NCI-H774 (cell line): ENCODE measurements around the gene FAM174C.

Experiments
- DNase-seq: peaks from one replicate; lab custom pipeline; 2025; lab: John Stamatoyannopoulos, UW

FAM174C gene

DNA sequence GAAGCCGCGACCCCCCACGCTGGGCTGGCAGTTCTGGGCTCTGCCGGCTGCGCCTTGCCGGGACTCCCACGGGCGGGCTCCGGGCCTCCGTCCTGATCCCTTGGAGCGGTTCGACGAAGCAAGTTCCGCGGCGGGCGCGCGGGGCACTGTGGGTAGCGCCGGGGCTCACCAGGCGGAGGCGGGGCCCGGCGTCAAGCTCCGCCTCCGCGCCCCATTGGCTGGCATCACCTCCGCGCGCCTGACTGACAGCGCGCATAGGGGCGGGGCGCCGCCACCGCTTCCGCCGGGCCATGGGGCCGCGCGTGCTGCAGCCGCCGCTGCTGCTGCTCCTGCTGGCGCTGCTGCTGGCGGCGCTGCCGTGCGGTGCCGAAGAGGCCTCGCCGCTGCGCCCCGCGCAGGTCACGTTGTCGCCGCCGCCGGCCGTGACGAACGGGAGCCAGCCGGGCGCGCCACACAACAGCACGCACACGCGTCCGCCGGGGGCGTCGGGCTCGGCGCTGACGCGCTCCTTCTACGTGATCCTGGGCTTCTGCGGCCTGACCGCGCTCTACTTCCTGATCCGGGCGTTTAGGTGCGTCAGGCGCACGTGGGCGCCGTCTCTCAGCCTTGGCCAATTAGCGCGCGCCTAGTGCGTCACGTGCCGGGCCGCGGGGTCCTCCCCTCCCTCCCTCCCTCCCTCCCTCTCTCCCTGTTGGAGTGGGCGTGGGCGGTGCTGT, at the start of gene FAM174C:
Gene FAM174C (plus strand): TSS at position 271 of the 716 bp plus-strand sequence. CDS start 20 bp downstream, at position 291.
- peak; percentile 94 for DNase-seq

- no peak for DNase-seq
These were observed 49.2 kb upstream of the FAM174C start for GRCh38 chr19:1226227-1226518.

- DNase-seq, result no peak
These were observed 48.6 kb upstream of the FAM174C start for GRCh38 chr19:1226522-1227303.

DNA sequence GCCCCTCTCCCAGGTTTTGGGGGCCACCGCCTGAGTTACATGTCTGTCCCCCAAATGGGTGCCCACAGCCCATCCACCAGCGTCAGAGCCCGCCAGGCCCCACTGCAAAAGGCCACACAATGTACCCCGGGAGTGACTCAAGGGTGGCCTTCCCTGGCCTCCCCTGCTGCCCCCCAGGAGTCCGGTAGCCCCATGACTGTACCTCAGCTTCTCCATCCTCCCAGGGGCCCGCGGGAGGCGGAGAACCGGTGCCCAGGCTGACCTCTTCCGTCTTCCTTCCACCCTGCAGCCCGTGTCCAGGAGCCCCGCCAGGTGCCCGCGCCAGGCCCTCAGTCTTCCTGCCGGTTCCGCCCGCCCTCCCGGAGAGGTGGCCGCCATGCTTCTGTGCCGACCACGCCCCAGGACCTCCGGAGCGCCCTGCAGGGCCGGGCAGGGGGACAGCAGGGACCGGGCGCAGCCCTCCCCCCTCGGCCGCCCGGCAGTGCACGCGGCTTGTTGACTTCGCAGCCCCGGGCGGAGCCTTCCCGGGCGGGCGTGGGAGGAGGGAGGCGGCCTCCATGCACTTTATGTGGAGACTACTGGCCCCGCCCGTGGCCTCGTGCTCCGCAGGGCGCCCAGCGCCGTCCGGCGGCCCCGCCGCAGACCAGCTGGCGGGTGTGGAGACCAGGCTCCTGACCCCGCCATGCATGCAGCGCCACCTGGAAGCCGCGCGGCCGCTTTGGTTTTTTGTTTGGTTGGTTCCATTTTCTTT, 47.9 kb upstream of the FAM174C start:
- DNase-seq, result no peak

- no peak for DNase-seq
These were observed 47.0 kb upstream of the FAM174C start for GRCh38 chr19:1228161-1228957.

- no peak for DNase-seq
These were observed 46.0 kb upstream of the FAM174C start for GRCh38 chr19:1229056-1229923.

GRCh38 chr19:1229924-1230782, 45.2 kb upstream of the FAM174C start:
- no peak for DNase-seq

- DNase-seq, result no peak
These were observed 44.4 kb upstream of the FAM174C start for GRCh38 chr19:1230783-1231489.

DNA sequence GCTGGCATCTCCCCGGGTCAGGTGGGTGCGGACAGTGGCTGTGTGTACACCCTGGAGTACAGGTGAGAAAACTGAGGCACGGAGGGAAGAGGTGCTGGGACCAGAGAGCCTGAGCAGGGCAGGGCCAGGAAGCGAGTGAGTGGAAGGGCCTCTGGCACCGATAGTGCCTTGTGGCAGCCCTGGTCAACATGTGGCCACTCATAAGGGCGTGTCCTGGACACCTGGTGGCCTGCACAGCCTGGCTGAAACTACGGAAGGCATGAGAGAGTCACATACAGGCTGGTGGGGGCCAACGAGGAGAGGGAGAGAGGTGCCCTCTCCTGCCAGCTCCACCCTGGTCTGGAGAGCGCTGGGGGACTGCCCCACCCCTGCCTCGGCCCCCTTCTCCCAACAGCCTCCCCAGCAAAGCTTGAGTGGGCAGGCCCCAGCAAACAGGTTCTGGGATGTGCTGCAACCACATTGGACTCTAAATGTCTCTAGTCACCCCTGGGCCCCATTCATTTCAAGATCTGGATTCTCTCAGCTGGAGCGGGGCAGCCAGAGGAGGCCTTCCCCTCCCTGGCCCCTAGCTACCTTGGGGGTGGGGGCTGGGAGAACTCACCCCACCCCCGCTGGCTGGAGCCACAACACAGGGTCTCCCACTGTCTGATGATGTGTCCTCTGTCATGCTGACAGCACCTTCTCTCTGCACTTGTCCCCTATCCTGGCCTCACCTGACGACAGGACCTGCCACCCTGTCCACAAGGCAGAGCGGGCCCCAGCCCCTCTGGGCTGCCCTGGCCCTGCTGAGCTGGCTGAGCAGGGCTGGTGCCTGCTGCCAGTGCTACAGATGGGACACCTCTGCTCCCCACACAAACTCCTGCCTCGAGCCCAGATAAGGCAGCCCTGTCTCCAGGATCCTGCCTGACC, 43.3 kb upstream of the FAM174C start:
- DNase-seq, result no peak

GRCh38 chr19:1232652-1233072, 42.7 kb upstream of the FAM174C start:
- DNase-seq, result no peak

DNA sequence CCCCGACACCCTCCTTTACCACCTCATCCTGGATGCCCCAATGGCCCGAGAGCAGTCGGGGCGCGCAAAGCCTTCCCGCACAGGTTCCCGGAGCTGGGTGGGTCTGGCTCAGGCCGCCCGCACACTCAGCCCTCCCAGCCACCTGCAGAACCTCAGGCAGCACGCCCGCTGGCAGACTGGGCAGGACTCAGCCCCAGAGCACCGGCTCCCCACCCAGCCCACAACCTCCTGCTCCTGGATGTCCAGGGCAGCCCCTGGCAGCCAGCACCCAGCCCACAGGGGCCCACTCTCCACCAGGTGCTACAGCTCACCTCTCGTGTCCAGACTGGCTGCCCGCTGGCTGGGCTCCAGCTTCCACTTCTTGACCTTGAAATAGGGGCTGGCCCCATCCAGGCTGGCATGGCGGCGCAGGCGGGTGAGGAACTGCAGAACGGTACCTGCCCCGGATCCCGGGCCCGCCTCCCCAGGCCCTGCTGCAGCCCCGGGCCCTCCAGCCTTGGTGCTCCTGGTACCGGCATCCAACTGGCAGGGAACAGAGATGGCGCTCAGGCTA, 42.1 kb upstream of the FAM174C start:
- DNase-seq, result no peak

- DNase-seq, result no peak
These were observed 41.0 kb upstream of the FAM174C start for GRCh38 chr19:1234051-1234954.

DNA sequence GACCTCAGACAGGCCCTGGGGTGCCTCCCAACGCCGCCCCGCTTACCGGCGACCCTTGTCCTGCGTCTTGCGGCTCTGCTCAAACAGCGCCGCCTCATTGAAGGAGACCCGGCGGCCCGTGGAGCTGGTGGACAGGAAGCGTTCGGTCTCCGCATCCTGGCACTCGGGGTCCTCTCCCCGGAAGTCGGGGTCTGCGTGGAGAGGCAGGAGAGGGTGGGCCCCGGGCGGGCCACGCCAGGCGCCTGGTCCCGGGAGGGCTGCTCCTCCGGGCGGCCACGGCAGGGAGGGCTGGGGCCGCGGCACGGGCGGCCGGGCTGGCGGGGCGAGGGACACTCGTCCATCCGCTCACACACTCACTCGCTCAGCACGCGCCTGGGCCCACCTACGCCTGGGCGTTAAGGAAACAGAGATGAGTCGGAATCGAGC, 40.4 kb upstream of the FAM174C start:
- no peak for DNase-seq

DNA sequence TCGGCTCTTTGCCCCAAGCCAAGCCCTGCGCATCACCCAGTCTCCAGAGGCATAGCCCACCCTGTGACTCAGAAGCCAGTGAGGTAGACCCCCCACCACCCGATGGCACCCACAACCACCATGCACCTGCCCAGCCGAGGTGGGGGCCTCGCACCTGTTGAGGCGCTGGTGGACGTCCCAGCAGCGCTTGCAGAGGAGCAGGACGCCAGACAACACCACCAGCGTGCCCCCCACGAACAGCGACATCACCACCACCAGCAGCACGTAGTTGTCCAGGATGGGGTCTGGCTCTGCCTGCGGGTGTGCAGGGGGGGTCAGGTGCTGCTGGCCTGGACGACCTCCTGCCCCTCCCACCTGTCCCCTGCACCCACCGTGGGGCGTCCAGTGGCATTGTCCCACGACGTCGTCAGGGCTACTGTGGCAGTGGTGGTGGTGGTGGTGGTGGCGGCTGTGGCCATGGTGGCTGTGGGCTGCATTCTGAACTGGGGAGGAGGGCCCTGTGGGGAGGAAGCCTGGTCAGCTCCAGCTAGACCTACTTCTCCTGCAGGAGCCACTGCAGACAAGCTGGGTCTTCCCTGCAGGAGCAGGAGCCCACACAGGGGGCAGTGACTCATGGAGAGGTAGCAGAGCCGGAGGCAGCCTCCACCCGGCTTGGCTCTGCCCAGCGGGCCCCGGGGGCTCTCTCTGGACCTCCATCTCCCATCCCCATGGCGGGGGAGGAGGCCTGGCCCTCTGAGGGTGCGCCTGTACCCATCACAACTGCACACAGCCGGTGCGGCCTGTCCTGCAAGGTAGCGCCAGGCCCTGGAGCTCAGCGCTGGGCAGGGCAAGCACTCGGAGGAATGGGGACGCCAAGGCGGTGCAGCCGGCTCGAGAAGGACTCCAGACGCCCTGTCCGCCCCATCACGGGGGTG, 39.4 kb upstream of the FAM174C start:
- no peak for DNase-seq

- no peak for DNase-seq
These were observed 38.8 kb upstream of the FAM174C start for GRCh38 chr19:1236576-1236975.
